Activated CD4-positive, alpha-beta memory T cell treated with anti-CD3 and anti-CD28 coated beads for 36 hours (primary cell): Measurements from ENCODE around the gene BNIP2. TPM values are rescaled to one million over a fixed set of nuclear protein-coding genes. Genes with fewer than 3 reads are reported as not detected.
A peak's percentile ranks its signal among the peaks of the same experiment; 100 is the strongest.

Experiments used
- CTCF ChIA-PET: fragments of 350-600 bp; sonication (Branson Sonifier 250); formaldehyde crosslinking; loops from one replicate; lab custom pipeline; 2021; ENCODE audit warnings: antibody characterized with exemption, inconsistent platforms; lab: Charles Lee
- POLR2A ChIA-PET: fragments of 350-600 bp; sonication (Branson Sonifier 250); formaldehyde crosslinking; loops from one replicate; lab custom pipeline; 2021; ENCODE audit warnings: antibody characterized with exemption; lab: Charles Lee
- DNase-seq: peaks from one replicate; pipeline ENCODE4 v3.0.0-alpha.2; 2020
- H3K27ac Mint-ChIP-seq: one replicate; pipeline ENCODE4 v1.8.0; 2021; ENCODE audit warnings: mixed read lengths
- H3K27me3 Mint-ChIP-seq: one replicate; pipeline ENCODE4 v1.8.0; 2021; ENCODE audit warnings: mixed read lengths
- H3K36me3 Mint-ChIP-seq: one replicate; pipeline ENCODE4 v1.8.0; 2021; ENCODE audit warnings: mixed read lengths
- H3K4me1 Mint-ChIP-seq: one replicate; pipeline ENCODE4 v1.8.0; 2021; ENCODE audit warnings: low read depth, mixed read lengths
- H3K4me3 Mint-ChIP-seq: one replicate; pipeline ENCODE4 v1.8.0; 2021; ENCODE audit warnings: mild to moderate bottlenecking, mixed read lengths
- H3K9me3 Mint-ChIP-seq: one replicate; pipeline ENCODE4 v1.8.0; 2021; ENCODE audit warnings: mixed read lengths
- intact Hi-C: fragments of 100-400 bp; cut with micrococcal nuclease; formaldehyde crosslinking; loops from one replicate; pipeline ENCODE4 v1.15.1; 2023
- total RNA-seq, 2 experiments: library from RNA; stranded (reverse); gene quantifications; one replicate each; pipeline ENCODE4 v1.2.3, GENCODE V29; 2021

BNIP2 gene
- total RNA-seq, 2 experiments from 2014 or later: 55.2 to 58.0 TPM

DNA sequence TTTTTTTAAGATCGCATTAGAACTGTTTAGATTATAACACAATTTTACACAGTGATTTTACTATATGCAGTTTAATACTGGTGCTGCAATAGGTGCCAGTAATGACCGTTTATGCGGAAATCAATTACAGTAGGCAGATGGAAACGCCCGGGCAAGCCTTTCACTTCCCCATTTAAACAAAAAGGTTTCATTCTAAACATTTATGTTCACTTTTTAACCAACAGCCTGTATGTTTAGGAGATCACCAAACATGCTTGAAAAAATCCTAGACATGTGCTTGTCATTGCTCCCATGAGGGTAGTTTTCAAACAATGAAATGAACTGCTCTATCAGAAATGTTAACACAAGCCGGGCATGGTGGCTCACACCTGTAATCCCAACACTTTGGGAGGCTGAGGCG, 2.7 kb downstream of the BNIP2 start:
- CTCF ChIA-PET: no interaction called here
- intact Hi-C loops: loop anchor here (5.0 to 10.0 kb wide), 5 partner anchors 111 to 914 kb away; partner anchors contain the start of genes MINDY2 and RNF111
- H3K27ac Mint-ChIP-seq: peak overlapping the region; percentile 68
- no peaks in the 10 kb centered on the region for H3K27me3 Mint-ChIP-seq
- H3K4me3 Mint-ChIP-seq: peak overlapping the region; percentile 29
- peaks cover 51% of the 10 kb centered on the region for H3K4me1 Mint-ChIP-seq
- H3K36me3 Mint-ChIP-seq: peaks cover 27% of the 10 kb centered on the region
- POLR2A ChIA-PET: no interaction called here
- H3K9me3 Mint-ChIP-seq: no peaks in the 10 kb centered on the region
- no peak for DNase-seq

DNA sequence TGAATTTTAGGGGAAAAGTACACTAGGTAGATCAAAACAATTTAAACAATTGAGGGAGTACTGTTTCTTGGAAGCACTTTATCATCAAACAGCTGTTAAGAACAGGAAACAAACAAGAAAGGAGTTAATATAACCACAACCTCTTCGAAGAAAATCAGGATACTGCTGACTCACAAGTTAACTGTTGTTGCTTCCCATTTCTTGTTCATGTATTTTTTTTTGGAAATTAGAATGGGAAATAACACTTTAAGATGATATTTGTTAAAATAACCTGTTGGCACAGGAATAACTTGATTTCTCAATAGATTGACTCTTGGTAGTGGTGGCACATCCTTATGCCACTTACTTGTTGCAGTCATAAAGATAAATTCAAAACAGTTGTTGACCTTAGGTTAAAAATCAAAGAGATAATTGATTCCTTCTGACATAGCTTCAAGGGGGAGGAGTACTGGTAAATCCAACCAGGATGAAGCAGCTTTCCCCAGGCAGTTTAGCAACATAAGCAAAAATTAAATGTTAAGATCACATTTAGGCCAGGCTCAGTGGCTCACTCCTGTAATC, 3.3 kb downstream of the BNIP2 start:
- H3K4me1 Mint-ChIP-seq: peaks cover 47% of the 10 kb centered on the region
- H3K36me3 Mint-ChIP-seq: peaks cover 27% of the 10 kb centered on the region
- ChIA-PET CTCF (interaction anchor here (1.3 kb wide), 2 partner anchors 153 to 642 kb away, joined by 3 read pairs; no protein-coding TSS in a partner anchor), POLR2A (interaction anchor here (1.0 kb wide), 1 partner anchor 28 kb away, joined by 6 read pairs; the partner anchor contains the start of gene GTF2A2)
- no peaks in the 10 kb centered on the region for H3K27me3 Mint-ChIP-seq
- no peak overlapping the region for H3K4me3 Mint-ChIP-seq
- no peaks in the 10 kb centered on the region for H3K9me3 Mint-ChIP-seq
- no peak for DNase-seq
- intact Hi-C loops: loop anchor here (5.0 to 10.0 kb wide), 5 partner anchors 111 to 914 kb away; partner anchors contain the start of genes MINDY2 and RNF111
- peak overlapping the region; percentile 68 for H3K27ac Mint-ChIP-seq

DNA sequence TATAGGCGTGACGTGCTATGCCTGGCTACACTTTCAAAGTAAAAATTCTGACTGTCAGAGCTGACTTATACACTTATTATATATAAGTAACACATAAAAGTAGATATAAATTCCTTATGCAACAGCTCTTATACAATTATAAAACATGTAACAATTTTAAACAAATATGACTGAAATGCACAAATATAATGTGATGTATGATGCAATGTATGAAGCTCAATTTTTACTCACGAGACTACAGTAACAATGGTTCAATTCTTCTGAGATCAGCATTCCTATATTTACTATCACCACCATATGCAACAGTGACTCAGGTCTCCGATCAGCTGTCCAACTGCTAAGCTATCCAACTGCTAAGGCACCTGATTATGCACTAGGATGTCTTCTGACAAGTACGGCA, 8.2 kb downstream of the BNIP2 start:
- no peak for DNase-seq
- Mint-ChIP-seq H3K9me3 (no peaks in the 10 kb centered on the region), H3K27me3 (no peaks in the 10 kb centered on the region), H3K36me3 (peaks cover 43% of the 10 kb centered on the region), H3K4me1 (peaks cover 32% of the 10 kb centered on the region), H3K27ac (no peak overlapping the region), H3K4me3 (no peak overlapping the region)
- POLR2A ChIA-PET: interaction anchor here (0.6 to 1.3 kb wide), 2 partner anchors 23 to 25 kb away, joined by 3 read pairs; partner anchors contain the start of gene GTF2A2
- intact Hi-C loops: loop anchor here (10.0 kb wide), 1 partner anchor 696 kb away; the partner anchor contains the start of gene RNF111
- CTCF ChIA-PET: interaction anchor here (0.8 kb wide), 2 partner anchors 10 to 11 kb away, joined by 3 read pairs; no protein-coding TSS in a partner anchor

DNA sequence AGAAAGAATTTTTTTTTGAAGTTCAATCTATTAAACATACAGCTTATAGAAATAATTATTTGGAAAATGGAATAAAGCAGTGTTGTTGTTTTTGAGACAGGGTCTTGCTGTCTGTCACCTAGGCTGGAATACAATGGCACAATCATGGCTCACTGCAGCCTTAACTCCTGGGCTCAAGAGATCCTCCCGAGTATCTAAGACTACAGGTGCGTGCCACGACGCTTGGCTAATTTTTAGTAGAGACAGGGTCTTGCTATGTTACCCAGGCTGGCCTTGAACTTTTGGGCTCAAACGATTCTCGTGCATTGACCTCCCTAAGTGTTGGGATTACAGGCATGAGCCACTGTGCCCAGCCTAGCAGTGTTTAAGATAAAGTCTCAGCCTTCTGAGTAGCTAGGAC, 8.8 kb downstream of the BNIP2 start:
- H3K4me1 Mint-ChIP-seq: peaks cover 27% of the 10 kb centered on the region
- H3K27me3 Mint-ChIP-seq: no peaks in the 10 kb centered on the region
- ChIA-PET CTCF (interaction anchor here (0.8 kb wide), 2 partner anchors 10 kb away, joined by 3 read pairs; no protein-coding TSS in a partner anchor), POLR2A (interaction anchor here (0.7 to 1.3 kb wide), 2 partner anchors 23 to 1002 kb away, joined by 3 read pairs; partner anchors contain the start of gene GTF2A2)
- no peaks in the 10 kb centered on the region for H3K9me3 Mint-ChIP-seq
- no peak overlapping the region for H3K27ac Mint-ChIP-seq
- peaks cover 43% of the 10 kb centered on the region for H3K36me3 Mint-ChIP-seq
- H3K4me3 Mint-ChIP-seq: no peak overlapping the region
- intact Hi-C loops: loop anchor here (10.0 kb wide), 1 partner anchor 696 kb away; the partner anchor contains the start of gene RNF111
- DNase-seq: no peak

DNA sequence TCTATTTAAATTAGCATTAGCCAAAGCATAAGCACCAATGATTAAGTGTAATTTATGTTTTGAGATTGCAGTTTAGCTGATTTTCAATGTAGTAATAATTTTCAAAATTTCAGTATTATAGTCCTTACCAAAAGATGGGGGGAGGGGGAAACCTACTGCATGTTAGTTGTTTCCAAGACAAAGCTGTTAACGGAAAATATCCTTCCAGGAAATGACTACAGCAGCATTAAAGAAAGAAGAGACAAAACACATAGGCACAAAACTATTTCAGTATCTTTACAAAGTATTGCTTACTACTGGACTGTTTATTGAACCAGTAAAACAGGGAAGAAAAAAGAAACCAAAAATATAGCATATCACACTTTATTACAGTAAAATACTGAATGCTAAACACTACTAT, 10.5 kb downstream of the BNIP2 start:
- Mint-ChIP-seq H3K27me3 (no peaks in the 10 kb centered on the region), H3K27ac (peak overlapping the region; percentile 74), H3K36me3 (peaks cover 43% of the 10 kb centered on the region), H3K9me3 (no peaks in the 10 kb centered on the region), H3K4me1 (peaks cover 18% of the 10 kb centered on the region), H3K4me3 (no peak overlapping the region)
- CTCF ChIA-PET: no interaction called here
- no peak for DNase-seq
- POLR2A ChIA-PET: no interaction called here
- intact Hi-C loops: no loop called here

DNA sequence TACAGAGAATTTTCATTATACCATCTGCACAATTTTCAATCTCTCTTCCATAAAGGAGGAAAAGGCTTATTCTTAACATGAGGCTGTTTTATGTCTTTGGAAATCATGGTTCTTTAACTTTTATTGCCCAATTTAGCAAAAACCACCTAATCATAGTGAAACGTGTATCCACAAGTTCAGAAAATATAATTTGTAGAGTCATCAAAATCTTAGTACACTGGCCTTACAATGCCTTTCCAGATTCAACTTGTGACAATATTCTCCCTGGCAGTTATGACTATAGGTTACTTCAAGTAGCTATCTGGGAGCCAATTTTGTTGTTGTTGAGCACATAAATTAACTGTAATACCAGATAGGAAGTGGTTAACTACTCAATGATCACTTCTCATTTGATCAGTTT, 10.9 kb downstream of the BNIP2 start:
- CTCF ChIA-PET: no interaction called here
- POLR2A ChIA-PET: no interaction called here
- Mint-ChIP-seq H3K27ac (peak overlapping the region; percentile 74), H3K4me3 (no peak overlapping the region), H3K9me3 (no peaks in the 10 kb centered on the region), H3K27me3 (no peaks in the 10 kb centered on the region), H3K36me3 (peaks cover 41% of the 10 kb centered on the region), H3K4me1 (peaks cover 17% of the 10 kb centered on the region)
- intact Hi-C loops: no loop called here
- DNase-seq: no peak

DNA sequence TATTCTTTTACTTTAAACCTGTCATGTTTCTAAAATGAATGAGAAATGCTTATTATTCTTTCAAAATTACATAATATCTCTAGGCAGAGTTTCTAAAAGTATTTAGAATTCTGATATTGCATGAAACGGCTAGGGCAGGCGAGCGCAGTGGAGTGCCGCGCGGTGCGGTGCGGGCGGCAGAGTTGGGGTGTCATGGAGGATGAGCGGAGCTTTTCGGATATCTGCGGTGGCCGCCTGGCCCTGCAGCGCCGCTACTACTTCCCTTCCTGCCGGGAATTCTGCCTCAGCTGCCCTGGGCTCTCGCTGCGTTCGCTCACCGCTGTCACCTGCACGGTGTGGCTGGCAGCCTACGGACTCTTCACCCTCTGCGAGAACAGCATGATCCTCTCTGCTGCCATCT, 12.6 kb downstream of the BNIP2 start:
- no peak overlapping the region for H3K4me3 Mint-ChIP-seq
- no peaks in the 10 kb centered on the region for H3K9me3 Mint-ChIP-seq
- peaks cover 44% of the 10 kb centered on the region for H3K36me3 Mint-ChIP-seq
- DNase-seq: no peak
- CTCF ChIA-PET: no interaction called here
- POLR2A ChIA-PET: no interaction called here
- no peaks in the 10 kb centered on the region for H3K27me3 Mint-ChIP-seq
- peaks cover 13% of the 10 kb centered on the region for H3K4me1 Mint-ChIP-seq
- intact Hi-C loops: no loop called here
- no peak overlapping the region for H3K27ac Mint-ChIP-seq

DNA sequence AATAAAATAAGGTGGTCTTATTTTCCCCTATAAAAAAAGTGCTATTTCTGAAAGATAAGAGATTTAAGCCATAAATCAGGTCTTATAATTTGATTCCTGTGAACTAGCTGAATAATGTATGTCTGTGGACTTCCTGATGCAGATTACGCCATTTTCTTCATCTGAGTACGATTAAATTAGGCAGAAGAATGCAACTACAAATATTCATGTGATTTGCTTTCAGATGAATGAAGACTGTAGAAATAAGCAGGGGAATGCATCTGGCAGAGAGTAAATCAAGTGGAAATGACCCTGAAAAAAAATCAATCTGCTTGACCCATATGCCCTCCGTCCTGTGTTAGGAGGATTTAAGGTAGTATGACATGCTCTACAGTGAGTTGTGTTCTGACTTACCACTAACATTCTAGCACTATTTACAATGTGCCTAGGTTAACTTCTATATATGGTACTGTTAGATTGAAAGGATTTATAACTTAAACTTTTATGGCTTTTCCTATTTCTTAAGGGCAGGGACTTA, 14.7 kb downstream of the BNIP2 start:
- no peak overlapping the region for H3K4me3 Mint-ChIP-seq
- CTCF ChIA-PET: no interaction called here
- no peaks in the 10 kb centered on the region for H3K27me3 Mint-ChIP-seq
- no peaks in the 10 kb centered on the region for H3K9me3 Mint-ChIP-seq
- H3K4me1 Mint-ChIP-seq: peaks cover 12% of the 10 kb centered on the region
- DNase-seq: no peak
- no peak overlapping the region for H3K27ac Mint-ChIP-seq
- intact Hi-C loops: no loop called here
- peaks cover 51% of the 10 kb centered on the region for H3K36me3 Mint-ChIP-seq
- POLR2A ChIA-PET: no interaction called here

DNA sequence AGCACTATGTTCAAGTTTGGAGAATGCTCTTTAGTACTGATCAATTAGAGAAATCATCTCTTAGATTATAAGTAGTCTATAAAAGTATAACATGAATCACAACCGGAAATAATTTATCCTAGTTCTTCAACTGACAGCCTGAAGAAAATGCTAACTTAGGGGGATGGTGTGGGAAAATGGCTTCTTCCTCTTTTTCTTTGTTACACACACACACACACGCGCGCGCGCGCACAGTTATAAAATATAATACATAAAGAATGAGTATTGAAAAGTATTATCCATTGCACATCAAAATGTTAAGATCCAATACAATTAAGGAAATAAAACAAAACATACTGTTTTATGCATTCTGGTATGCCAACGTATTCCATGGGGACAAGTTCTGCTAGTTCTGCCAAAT, 20.6 kb downstream of the BNIP2 start:
- Mint-ChIP-seq H3K4me3 (no peak overlapping the region), H3K27ac (no peak overlapping the region), H3K9me3 (no peaks in the 10 kb centered on the region), H3K27me3 (no peaks in the 10 kb centered on the region), H3K36me3 (peaks cover 36% of the 10 kb centered on the region), H3K4me1 (no peaks in the 10 kb centered on the region)
- CTCF ChIA-PET: no interaction called here
- no peak for DNase-seq
- POLR2A ChIA-PET: no interaction called here
- intact Hi-C loops: no loop called here

DNA sequence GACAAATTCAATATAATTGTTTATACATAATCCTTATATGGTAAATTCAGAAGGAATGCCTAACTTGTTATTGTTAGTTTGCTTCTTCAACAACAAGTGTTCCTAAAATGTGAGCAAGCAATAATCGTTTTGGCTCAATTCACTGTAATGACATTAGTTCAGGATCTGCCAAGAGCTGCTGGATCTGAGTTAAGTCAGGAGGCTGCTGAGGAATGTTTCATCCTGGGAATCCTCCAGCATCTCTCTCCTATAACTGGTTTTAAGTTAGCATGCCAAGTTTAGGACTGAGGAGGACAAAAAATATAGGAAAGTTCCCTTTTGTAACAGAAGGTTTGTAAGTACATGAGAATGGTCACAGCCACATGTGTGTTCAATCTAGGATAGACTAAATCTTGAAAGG, 26.9 kb downstream of the BNIP2 start:
- Mint-ChIP-seq H3K9me3 (no peaks in the 10 kb centered on the region), H3K27me3 (no peaks in the 10 kb centered on the region), H3K27ac (no peak overlapping the region), H3K4me1 (no peaks in the 10 kb centered on the region), H3K36me3 (peaks cover 31% of the 10 kb centered on the region), H3K4me3 (no peak overlapping the region)
- CTCF ChIA-PET: interaction anchor here (0.9 kb wide), 1 partner anchor 9 kb away, joined by 4 read pairs; no protein-coding TSS in a partner anchor
- POLR2A ChIA-PET: no interaction called here
- no peak for DNase-seq
- intact Hi-C loops: no loop called here

DNA sequence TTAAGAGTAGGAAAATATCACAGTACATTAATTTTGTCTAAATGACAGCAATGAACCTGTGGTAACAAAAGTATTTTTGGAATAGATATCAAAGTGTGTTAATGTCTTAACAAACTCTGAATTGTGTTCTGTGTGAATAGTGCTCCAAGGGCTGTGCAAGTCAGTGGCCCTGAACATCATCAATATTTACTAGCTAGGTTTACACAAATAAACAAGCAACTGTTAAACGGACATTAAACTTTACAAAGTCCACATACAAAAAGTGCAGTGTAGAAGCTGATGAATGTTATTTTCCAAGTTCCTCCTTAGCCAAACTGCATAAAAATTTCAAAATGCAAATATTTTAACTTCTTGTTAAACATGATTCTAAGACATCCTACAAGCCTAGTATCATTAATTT, 29.8 kb downstream of the BNIP2 start:
- Mint-ChIP-seq H3K27me3 (no peaks in the 10 kb centered on the region), H3K36me3 (peaks cover 25% of the 10 kb centered on the region), H3K9me3 (no peaks in the 10 kb centered on the region), H3K27ac (no peak overlapping the region), H3K4me1 (no peaks in the 10 kb centered on the region), H3K4me3 (no peak overlapping the region)
- no peak for DNase-seq
- intact Hi-C loops: no loop called here
- ChIA-PET CTCF (no interaction called here), POLR2A (no interaction called here)

DNA sequence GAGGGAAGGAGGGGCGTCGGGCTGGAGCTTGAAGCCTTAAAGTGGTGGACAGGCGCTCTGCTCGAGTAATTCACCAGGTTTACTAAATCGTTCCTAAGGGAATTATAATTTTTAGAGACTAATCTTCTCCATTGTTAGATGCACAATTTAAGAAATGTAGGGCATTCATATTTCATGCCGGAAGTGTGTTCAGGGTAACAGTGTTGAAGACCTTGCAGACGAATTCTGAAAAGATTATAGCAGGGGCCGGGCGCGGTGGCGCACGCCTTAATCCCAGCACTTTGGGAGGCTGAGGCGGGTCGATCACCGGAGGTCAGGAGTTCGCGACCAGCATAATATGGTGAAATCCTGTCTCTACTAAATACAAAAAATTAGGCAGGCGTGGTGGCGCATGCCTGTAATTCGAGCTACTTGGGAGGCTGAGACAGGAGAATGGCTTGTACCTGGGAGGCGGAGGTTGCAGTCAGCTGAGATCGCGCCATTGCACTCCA, 31.4 kb downstream of the BNIP2 start:
- DNase-seq: no peak

More for the DNA sequence above, 31.4 kb downstream of the BNIP2 start:
- Mint-ChIP-seq H3K27me3 (no peaks in the 10 kb centered on the region), H3K9me3 (peaks cover 4% of the 10 kb centered on the region), H3K36me3 (peaks cover 23% of the 10 kb centered on the region), H3K4me3 (no peak overlapping the region), H3K4me1 (peaks cover 4% of the 10 kb centered on the region), H3K27ac (peak overlapping the region; percentile 81)
- ChIA-PET CTCF (interaction anchor here (0.6 to 1.5 kb wide), 3 partner anchors 12 to 125 kb away, joined by 3 to 6 read pairs (median 5); no protein-coding TSS in a partner anchor), POLR2A (interaction anchor here (0.7 to 1.2 kb wide), 6 partner anchors 23 to 67 kb away, joined by 3 to 6 read pairs (median 4); partner anchors contain the start of gene BNIP2)
- intact Hi-C loops: loop anchor here (1.0 kb wide), 1 partner anchor 32 kb away; the partner anchor contains the start of gene BNIP2
